C4-2B (cell line): Measurements from ENCODE around the gene HEATR1.
"Not testable (repeated sequence)": the region's sequence is repeated elsewhere in the genome, so short reads cannot be mapped to it uniquely, and the experiment has no call there.

Experiments used
- H3K27ac ChIP-seq: fragments of 450-650 bp; 2 replicates; pipeline ENCODE4 v1.5.1; 2017
- CTCF ChIP-seq: fragments of 450-650 bp; conservative IDR thresholded peaks from 2 replicates; pipeline ENCODE4 v1.5.1; 2017; ENCODE audit warnings: mild to moderate bottlenecking
- ZFX ChIP-seq: fragments of 450-650 bp; IDR thresholded peaks from 2 replicates; pipeline ENCODE4 v1.6.1; 2017

The HEATR1 gene

GRCh38 chr1:236578661-236579060 is 25.7 kb downstream of the HEATR1 start:
- no peak overlapping the region for H3K27ac ChIP-seq
- TF ChIP-seq CTCF: no peak
- TF ChIP-seq ZFX: no peak

- not testable (repeated sequence) for H3K27ac ChIP-seq
Measured at GRCh38 chr1:236577041-236577440, 27.3 kb downstream of the HEATR1 start.

GRCh38 chr1:236576004-236576403 is 28.3 kb downstream of the HEATR1 start:
- H3K27ac ChIP-seq: no peak overlapping the region
- TF ChIP-seq CTCF (no peak), ZFX (no peak)

- H3K27ac ChIP-seq: no peak overlapping the region
- TF ChIP-seq ZFX (no peak), CTCF (no peak)
Measured at GRCh38 chr1:236575523-236575922, 28.8 kb downstream of the HEATR1 start.

- TF ChIP-seq ZFX: no peak
- TF ChIP-seq CTCF: no peak
- no peak overlapping the region for H3K27ac ChIP-seq
Measured at GRCh38 chr1:236568285-236568894, 35.9 kb downstream of the HEATR1 start.

GRCh38 chr1:236565530-236565929 is 38.8 kb downstream of the HEATR1 start:
- no peak overlapping the region for H3K27ac ChIP-seq
- TF ChIP-seq CTCF: no peak
- no peak for TF ChIP-seq ZFX

GRCh38 chr1:236561976-236562375 is 42.3 kb downstream of the HEATR1 start:
- TF ChIP-seq CTCF (no peak), ZFX (no peak)
- H3K27ac ChIP-seq: no peak overlapping the region

- TF ChIP-seq CTCF (no peak; the same call in 1 of the 2 replicates), ZFX (no peak)
Measured at GRCh38 chr1:236560213-236560771, 44.0 kb downstream of the HEATR1 start.

More at GRCh38 chr1:236560213-236560771, 44.0 kb downstream of the HEATR1 start:
- H3K27ac ChIP-seq: no peak overlapping the region
